Epithelial cell of esophagus (primary cell): ENCODE results near the gene PTPRE.

Experiments
- DNase-seq: peaks from one replicate; pipeline ENCODE4 v3.0.0; 2010; ENCODE audit warnings: low read depth
- H3K4me3 ChIP-seq: 2 replicates; pipeline ENCODE4 v1.5.1; 2011; ENCODE audit warnings: mild to moderate bottlenecking, low read length, control low read depth
- CTCF ChIP-seq: IDR thresholded peaks from 2 replicates; pipeline ENCODE4 v1.5.1; 2011; ENCODE audit warnings: low read depth, mild to moderate bottlenecking, low read length, control low read depth, inconsistent platforms; ENCODE audit not compliant: insufficient read depth; ENCODE audit errors: missing control alignments

Gene PTPRE

GRCh38 chr10:128026615-128027300 lies 119.9 kb downstream of the PTPRE start:
- no peak for TF ChIP-seq CTCF
- DNase-seq, result no peak
- no peak overlapping the region for H3K4me3 ChIP-seq

GRCh38 chr10:128027306-128027705 lies 120.4 kb downstream of the PTPRE start:
- TF ChIP-seq CTCF, result no peak
- H3K4me3 ChIP-seq, result no peak overlapping the region
- no peak for DNase-seq

DNA sequence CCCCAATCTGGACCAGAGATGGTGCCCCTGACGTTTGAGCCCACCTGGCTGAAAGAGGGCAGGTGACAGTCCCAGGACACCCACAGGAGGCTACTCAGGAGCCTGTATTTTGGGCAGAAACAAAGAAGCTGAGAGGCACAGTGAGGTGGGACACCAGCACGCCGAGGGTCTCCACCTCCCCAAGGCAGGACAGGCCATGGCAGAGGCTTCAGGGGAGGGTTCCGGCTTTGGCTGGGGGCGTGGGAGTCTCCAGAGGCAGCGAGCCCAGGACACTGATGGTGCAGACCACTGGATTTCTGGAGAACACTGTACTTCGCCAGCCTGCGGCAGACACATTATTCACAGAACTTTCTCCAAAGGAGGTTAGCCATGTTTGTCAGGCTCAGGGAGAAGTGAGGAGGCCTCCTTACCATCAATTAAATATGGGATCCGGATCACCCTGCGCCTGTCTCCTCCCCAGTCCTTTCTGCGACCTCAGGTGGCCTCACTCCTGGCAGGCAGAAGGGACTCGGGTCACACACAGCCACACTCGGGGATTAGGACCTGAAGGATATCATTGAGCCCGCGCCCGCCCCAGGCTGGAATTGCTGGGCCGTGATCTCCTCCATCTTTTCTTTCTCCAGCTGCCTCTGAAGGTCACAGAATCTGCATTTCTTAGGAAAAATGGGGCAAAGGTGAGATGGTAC lies 121.1 kb downstream of the PTPRE start:
- DNase-seq, result no peak
- TF ChIP-seq CTCF, result no peak

GRCh38 chr10:128028508-128029289 lies 121.8 kb downstream of the PTPRE start:
- TF ChIP-seq CTCF, result no peak
- no peak for DNase-seq
- H3K4me3 ChIP-seq, result no peak overlapping the region

More for the DNA sequence above, 121.1 kb downstream of the PTPRE start:
- H3K4me3 ChIP-seq, result no peak overlapping the region

DNA sequence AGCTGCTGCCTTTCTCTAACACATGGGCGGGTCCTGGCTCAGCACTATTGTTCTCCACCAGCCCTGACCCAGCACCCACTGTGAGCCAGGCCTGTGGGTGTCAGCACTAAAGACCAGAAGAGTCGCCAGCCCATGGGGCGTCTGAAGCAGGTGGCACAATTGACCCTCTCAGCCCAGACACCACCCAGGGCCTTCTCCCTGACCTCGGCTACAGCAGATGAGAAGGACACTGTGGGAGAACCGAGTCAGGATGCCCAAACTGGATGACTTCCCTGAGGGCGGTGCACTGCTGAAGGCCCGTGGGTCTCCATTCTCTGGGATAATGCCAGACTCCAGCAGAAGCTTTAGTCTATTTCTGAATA lies 122.4 kb downstream of the PTPRE start:
- H3K4me3 ChIP-seq, result no peak overlapping the region
- no peak for TF ChIP-seq CTCF
- DNase-seq, result no peak

- no peak for TF ChIP-seq CTCF
- no peak for DNase-seq
These were observed 122.9 kb downstream of the PTPRE start for GRCh38 chr10:128029731-128030369.

More at GRCh38 chr10:128029731-128030369, 122.9 kb downstream of the PTPRE start:
- no peak overlapping the region for H3K4me3 ChIP-seq
